GM12878 (cell line): ENCODE results near the gene TUBA1B.

Experiments used
- CTCF ChIP-seq, 3 experiments: IDR thresholded peaks in 2 of 3; conservative IDR thresholded peaks in 1 of 3; 2 replicates each; pipeline ENCODE4 v1.5.1; 2011; ENCODE audit warnings: low read depth in 3 of 3, low read length in 3 of 3, mild to moderate bottlenecking in 3 of 3, control low read depth in 2 of 3, moderate library complexity in 2 of 3, inconsistent platforms in 1 of 3, mixed read lengths in 1 of 3; ENCODE audit not compliant: control insufficient read depth in 2 of 3, insufficient read depth in 1 of 3; ENCODE audit errors: extremely low read depth in 1 of 3
- FOS ChIP-seq: IDR thresholded peaks from 3 replicates; pipeline ENCODE4 v1.6.1; 2011; ENCODE audit warnings: borderline replicate concordance; ENCODE audit not compliant: insufficient read length; ENCODE audit errors: extremely low read depth
- ZNF384 ChIP-seq: IDR thresholded peaks from 2 replicates; pipeline ENCODE4 v1.6.1; 2012; ENCODE audit warnings: low read depth, mild to moderate bottlenecking, low read length, improper control_type of control experiment, borderline replicate concordance

GRCh38 chr12:49094160-49094974, 36.8 kb downstream of the TUBA1B start, which contains the start of gene DHH:
- TF ChIP-seq CTCF (IDR thresholded peaks at IDR 0.05 in 2 of 3, conservative IDR thresholded peaks at IDR 0.05 in 1 of 3; ENCODE audit: control insufficient read depth in 2 of 3, extremely low read depth in 1 of 3, insufficient read depth in 1 of 3, low read depth in 3 of 3, low read length in 3 of 3), result no peak
- TF ChIP-seq ZNF384, result no peak
- TF ChIP-seq FOS, result no peak
